NCI-H1930 (cell line): Measurements from ENCODE around the gene STX16.
"Not testable (repeated sequence)": the region's sequence is repeated elsewhere in the genome, so short reads cannot be mapped to it uniquely, and the experiment has no call there.

ENCODE experiments used
- DNase-seq, 2 experiments: peaks; one replicate each; lab custom pipeline; 2025; lab: John Stamatoyannopoulos, UW

Gene STX16

DNA sequence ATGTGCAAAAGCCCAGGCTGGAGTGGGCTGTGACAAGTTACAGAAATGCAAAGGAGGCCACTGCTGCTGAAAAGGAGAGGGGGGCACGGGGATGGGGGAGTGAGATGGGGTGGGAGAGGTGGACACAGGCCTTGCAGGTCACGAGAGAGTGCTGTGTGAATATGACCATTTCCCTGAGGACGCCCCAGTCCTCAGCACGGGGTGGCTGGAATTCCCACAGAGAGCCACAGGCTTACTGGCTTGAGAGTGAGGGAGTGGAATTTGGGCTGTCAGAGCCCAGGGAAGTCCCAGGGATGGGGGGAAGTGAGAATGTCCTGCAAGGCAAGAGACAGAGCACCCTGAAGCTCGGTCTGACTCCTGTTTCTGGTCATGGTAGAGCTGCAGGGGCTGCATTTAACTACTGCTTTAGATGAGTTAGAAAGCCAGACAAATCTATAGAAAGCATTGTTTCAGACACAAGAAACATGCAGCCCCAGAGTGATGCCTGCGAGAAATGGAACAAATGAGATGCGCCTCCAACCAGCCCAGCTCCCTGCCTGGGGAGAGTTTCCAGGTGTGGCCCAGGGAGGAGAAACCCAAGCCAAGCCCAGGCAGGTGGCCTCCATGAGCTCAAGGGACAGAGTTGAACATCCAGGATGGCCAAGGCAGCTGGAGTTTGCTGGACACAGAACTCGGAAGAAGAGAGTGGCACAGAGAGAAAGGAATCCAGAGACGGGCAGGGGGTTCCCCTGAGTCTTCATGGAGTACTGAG, 72.0 kb downstream of the STX16 start:
- no peak for DNase-seq

DNA sequence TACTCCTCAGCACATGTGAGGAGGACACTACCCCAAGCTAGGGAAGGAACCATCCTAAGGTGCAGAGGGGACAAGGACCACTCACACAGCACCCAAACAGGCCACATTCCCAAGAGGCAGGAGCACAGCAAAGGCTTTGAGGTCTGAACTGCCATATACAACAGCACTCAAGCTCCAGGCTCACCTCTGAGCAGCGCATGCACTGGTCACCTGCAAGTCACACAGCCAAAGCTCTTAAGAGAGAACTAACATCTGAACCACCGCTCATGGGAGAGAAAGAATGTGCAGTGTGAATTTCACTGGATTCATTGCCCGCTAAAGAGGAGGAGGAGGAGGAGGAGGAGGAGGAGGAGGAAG, 72.5 kb downstream of the STX16 start:
- no peak for DNase-seq

DNA sequence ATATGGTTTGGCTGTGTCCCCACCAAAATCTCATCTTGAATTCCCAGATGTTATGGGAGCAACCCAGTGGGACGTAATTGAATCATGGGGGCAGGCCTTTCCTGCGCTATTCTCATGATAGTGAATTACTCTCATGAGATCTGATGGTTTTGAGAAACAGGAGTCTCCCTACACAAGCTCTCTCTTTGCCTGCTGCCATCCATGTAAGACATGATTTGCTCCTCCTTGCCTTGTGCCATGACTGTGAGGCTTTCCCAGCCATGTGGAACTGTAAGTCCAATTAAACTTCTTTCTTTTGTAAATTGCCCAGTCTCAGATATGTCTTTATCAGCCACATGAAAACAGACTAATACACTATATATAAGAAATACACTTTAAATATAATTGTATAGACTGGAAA, 75.1 kb downstream of the STX16 start:
- not testable (repeated sequence) for DNase-seq
